Measurements from ENCODE around the gene DGKI. TPM values are rescaled to one million over a fixed set of nuclear protein-coding genes. Genes with fewer than 3 reads are reported as not detected.

The DGKI gene
- total RNA-seq, 4 donors from 2014 or later, result 0.44 to 1.1 (median 1.0) TPM; not detected in 1

DNA sequence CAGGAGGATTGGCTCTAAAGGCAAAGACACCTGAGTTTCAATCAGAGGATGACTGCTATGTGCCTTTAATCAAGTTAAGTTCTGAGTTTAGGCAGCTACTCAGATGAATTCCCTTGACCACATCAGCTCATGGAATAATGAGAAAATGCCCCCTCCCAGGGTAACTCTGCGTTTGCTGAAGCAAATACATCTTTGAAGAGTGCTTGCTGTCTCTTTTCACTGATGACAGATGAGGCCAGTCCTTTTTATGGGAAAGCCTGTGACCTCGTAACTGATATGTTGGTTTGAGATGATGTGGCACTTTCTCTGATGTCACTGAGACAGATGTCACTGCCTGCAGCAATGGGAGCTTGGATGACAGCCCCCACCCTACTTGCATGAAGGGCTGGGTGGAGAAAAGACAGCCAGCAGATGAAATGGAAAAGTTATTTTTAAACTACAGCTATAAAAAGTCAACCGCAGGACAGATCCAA lies 43.7 kb upstream of the DGKI start:
- whole genome bisulfite sequencing, 2 donors, result 49 to 73% methylated on average over 3 of the region's 3 CpGs
- Histone ChIP-seq H3K36me3 (peaks cover 0 to 75% (median 0%) of the 10 kb centered on the region in 3 donors), H3K9me3 (no peaks in the 10 kb centered on the region), H3K4me3 (no peak overlapping the region), H3K27me3 (no peaks in the 10 kb centered on the region), H3K4me1 (peaks cover 0 to 22% (median 7%) of the 10 kb centered on the region in 3 donors), H3K27ac (peak overlapping the region in 1 of 4 donors; percentile 10)
- intact Hi-C loops (cut with DNase I), result no loop called here
- TF ChIP-seq, protein P1, sequence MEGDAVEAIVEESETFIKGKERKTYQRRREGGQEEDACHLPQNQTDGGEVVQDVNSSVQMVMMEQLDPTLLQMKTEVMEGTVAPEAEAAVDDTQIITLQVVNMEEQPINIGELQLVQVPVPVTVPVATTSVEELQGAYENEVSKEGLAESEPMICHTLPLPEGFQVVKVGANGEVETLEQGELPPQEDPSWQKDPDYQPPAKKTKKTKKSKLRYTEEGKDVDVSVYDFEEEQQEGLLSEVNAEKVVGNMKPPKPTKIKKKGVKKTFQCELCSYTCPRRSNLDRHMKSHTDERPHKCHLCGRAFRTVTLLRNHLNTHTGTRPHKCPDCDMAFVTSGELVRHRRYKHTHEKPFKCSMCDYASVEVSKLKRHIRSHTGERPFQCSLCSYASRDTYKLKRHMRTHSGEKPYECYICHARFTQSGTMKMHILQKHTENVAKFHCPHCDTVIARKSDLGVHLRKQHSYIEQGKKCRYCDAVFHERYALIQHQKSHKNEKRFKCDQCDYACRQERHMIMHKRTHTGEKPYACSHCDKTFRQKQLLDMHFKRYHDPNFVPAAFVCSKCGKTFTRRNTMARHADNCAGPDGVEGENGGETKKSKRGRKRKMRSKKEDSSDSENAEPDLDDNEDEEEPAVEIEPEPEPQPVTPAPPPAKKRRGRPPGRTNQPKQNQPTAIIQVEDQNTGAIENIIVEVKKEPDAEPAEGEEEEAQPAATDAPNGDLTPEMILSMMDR (IDR thresholded peaks at IDR 0.05), result no peak
- TF ChIP-seq POLR2A (IDR thresholded peaks at IDR 0.05), result no peak
- no peak for DNase-seq

DNA sequence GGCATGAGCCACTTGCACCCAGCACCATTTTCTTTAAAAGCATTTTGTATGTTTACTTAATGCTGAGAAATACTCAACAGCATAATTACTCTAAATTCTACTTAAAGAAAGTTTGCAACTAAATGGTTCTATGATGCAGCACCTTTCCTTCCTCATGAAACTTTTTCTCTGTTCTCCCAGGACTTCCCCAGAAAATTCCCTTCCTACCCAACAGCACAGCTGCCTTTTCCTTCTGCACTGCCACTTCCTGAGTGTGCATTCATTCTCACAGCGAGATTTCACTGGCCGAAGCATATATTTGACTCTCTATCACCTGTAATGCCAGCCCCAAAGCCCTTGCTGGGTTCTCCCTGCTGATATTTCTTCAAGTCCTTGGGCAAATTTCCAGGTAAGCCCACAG lies 41.5 kb upstream of the DGKI start:
- Histone ChIP-seq H3K9me3 (no peaks in the 10 kb centered on the region), H3K27ac (no peak overlapping the region), H3K36me3 (peaks cover 0 to 76% (median 14%) of the 10 kb centered on the region in 3 donors), H3K4me1 (peaks cover 0 to 29% (median 13%) of the 10 kb centered on the region in 3 donors), H3K27me3 (no peaks in the 10 kb centered on the region), H3K4me3 (no peak overlapping the region)
- no peak for TF ChIP-seq POLR2A (IDR thresholded peaks at IDR 0.05)
- TF ChIP-seq, protein P1 (IDR thresholded peaks at IDR 0.05), result no peak
- DNase-seq, result no peak
- intact Hi-C loops (cut with DNase I), result no loop called here
- WGBS, 2 donors, result 76 to 86% methylated on average over 2 of the region's 2 CpGs

DNA sequence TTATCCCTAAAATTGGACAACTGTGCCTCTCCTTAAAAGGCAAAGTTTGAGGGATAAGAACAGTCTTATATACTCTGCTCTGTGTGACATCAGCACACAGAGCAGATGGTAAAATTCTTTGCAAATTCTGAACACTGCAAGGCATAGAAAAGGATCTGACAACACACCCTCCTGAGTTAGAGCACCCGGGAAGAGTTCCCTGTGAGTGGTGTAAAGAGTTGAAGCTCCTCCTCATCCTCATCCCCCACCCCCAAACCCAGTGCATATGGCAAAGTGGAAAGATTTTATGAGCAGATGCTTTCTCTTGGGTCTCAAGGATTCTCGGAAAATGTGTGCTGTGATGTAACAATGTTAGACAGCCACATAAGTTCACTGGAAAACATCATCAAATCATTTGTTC lies 40.0 kb upstream of the DGKI start:
- Histone ChIP-seq H3K36me3 (peaks cover under 1 to 79% (median 14%) of the 10 kb centered on the region in 3 donors), H3K4me3 (no peak overlapping the region), H3K9me3 (peaks cover 0 to 4% (median under 1%) of the 10 kb centered on the region in 3 donors), H3K4me1 (peaks cover 0 to 43% (median 24%) of the 10 kb centered on the region in 3 donors), H3K27me3 (no peaks in the 10 kb centered on the region), H3K27ac (peak overlapping the region in 2 of 4 donors; percentile 36 to 62)
- intact Hi-C loops (cut with DNase I), result no loop called here
- WGBS, 2 donors, result 62 to 78% methylated on average over 2 of the region's 2 CpGs
- DNase-seq, result no peak
- TF ChIP-seq, protein P1 (IDR thresholded peaks at IDR 0.05), result no peak
- no peak for TF ChIP-seq POLR2A (IDR thresholded peaks at IDR 0.05)

DNA sequence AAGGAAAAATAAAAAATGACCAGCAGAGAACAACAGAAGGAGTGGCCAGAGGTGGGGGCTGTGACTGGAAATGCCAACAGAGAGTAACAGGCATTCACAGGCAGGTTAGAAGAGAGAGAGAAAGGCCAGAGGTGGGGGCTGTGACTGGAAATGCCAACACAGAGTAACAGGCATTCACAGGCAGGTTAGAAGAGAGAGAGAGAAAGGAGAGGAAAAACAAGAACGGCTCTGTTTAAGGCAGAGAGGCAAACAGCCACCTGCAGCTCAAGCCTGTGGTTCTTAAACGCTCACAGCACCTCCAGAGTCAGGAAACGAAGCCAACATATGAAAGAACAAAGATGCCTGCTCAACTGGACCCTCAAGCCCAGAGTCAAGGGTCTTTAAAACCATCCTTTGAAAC lies 39.5 kb upstream of the DGKI start:
- H3K27me3 ChIP-seq, result no peaks in the 10 kb centered on the region
- 82 to 89% methylated on average over 2 to 3 of the region's 3 CpGs for WGBS, 2 donors
- peak overlapping the region in 1 of 4 donors; percentile 62 for H3K27ac ChIP-seq
- H3K36me3 ChIP-seq, result peaks cover 5 to 79% (median 14%) of the 10 kb centered on the region in 3 donors
- peaks cover 0 to 7% (median 4%) of the 10 kb centered on the region in 3 donors for H3K9me3 ChIP-seq
- TF ChIP-seq, protein P1 (IDR thresholded peaks at IDR 0.05), result no peak
- TF ChIP-seq POLR2A (IDR thresholded peaks at IDR 0.05), result no peak
- intact Hi-C loops (cut with DNase I), result no loop called here
- H3K4me1 ChIP-seq, result peaks cover 0 to 47% (median 26%) of the 10 kb centered on the region in 3 donors
- no peak overlapping the region for H3K4me3 ChIP-seq
- no peak for DNase-seq

DNA sequence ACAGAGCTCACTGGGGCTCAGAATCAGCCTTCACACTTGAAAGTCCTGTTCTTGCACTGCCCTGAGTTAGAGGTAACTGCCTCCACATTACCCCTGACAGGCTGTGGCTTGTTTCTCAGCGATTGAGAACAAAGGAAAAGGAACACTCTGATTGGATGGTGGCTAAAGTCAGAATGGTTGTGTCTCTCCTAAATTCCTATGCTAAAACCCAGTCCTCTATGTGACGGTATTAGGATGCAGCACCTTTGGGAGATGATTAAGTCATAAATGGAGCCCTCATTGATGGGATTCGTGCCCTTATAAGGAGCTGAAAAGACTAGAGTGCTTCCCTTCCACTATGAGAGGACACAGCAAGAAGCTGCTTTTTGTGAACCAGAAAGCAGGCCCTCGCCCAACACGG lies 38.9 kb upstream of the DGKI start:
- TF ChIP-seq POLR2A (IDR thresholded peaks at IDR 0.05), result no peak
- TF ChIP-seq, protein P1 (IDR thresholded peaks at IDR 0.05), result no peak
- Histone ChIP-seq H3K36me3 (peaks cover 5 to 80% (median 14%) of the 10 kb centered on the region in 3 donors), H3K27me3 (no peaks in the 10 kb centered on the region), H3K4me1 (peaks cover 0 to 47% (median 32%) of the 10 kb centered on the region in 3 donors), H3K9me3 (peaks cover 0 to 7% (median 4%) of the 10 kb centered on the region in 3 donors), H3K4me3 (no peak overlapping the region), H3K27ac (peak overlapping the region; percentile 9 to 66 (median 42))
- intact Hi-C loops (cut with DNase I), result no loop called here
- WGBS, 2 donors, result 70 to 72% methylated on average over 5 of the region's 5 CpGs
- DNase-seq, result no peak
